Activated CD4-positive, alpha-beta T cell treated with anti-CD3 and anti-CD28 coated beads for 24 hours (primary cell): ENCODE results near the gene PAPOLB.
A peak's percentile ranks its signal among the peaks of the same experiment; 100 is the strongest.
"Not testable (repeated sequence)": the region's sequence is repeated elsewhere in the genome, so short reads cannot be mapped to it uniquely, and the experiment has no call there.

Experiments
- DNase-seq, 2 donors: peaks; one replicate each; pipeline ENCODE4 v3.0.0-alpha.2; 2020; ENCODE audit warnings: low read depth in 2 of 2

The PAPOLB gene

DNA sequence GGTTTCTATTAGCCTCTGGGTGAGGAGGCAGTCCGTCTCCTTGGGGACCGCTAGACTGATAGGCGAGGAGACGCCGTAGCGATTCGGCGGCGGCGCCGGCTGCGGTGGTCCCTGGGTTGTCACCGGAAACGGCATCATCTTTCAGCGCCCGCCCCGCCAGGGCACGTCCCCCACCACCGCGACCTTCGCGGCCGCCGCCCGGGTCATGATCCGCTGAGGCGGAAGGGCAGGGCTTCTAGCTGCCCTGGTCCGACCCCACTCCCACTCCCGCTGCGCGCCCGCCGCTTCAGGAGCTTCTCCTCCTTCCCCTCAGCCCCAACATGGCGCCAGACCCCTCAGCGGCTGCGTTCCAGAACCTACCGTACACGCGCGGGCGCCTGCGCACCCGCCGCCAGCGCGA lies at the start of gene PAPOLB:
PAPOLB (minus strand) TSS at position 358 of the 400 bp plus-strand sequence; CDS start at position 138, 220 bp downstream.
- no peak for DNase-seq

DNA sequence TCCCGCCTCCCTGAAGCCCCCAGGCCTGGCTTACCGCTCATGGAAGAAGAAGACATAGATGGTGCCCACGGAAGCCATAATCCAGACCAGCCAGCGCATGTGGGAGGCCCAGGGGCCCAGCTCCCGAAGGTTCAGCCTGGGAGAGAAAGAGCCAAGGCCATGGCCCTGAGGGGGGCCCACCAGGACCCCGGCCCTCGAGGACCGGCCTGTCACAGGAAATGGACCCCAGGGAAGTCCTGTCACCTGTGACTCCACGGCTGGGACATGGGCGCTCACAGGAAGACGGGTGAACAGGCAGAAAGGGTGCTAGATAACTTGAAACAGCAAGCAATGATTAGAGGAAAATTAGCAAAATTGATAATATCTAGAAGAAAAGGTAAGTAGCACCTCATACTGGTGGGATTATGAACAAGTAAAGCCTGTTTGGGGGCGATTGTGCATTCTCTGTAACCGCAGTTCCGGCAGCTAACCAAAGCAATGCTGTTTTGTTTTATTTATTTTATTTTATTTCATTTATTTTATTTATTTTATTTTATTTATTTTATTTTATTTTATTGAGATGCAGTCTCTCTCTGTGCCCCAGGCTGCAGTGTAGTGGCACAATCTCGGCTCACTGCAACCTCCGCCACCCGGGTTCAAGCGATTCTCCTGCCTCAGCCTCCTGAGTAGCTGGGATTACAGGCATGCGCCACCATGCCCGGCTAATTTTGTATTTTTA lies 49.4 kb upstream of the PAPOLB start:
- DNase-seq, result no peak

DNA sequence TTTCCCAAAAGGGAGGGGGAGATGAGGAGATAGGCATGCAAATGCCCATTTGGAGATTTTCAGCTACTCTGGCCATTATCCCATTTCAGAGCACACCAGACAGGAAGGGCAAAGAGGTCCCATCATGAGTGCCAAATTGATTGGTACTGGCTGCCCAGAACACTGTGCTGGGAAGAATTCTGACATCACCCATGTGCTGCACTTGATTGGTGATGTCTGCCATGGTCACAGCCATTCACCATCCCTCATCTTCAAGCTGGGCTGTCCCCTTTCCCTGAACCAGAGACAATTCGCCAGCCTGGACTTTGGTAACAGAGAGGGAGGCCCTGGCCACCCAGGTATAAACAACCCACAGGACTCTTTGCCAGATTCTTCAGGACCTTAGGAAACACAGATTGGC lies 44.9 kb upstream of the PAPOLB start:
- DNase-seq, result no peak

DNA sequence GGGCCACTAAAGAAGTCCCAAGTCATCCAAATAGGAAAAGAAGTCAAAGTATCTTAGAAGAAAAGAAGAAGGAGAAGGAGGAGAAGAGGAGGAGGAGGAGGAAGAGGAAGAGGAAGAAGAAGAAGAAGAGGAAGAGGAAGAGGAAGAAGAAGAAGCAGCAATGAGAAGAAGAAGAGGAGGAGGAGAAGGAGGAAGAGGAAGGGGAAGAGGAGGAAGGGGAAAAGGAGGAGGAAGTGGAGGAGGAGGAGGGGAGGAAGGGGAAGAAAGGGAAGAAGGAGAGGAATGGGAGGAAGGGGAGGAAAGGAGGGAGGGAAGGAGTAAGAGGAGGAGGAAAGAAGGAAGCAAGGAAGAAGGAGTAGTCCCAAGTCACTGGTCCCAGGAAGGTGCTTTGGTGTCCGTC lies 43.3 kb upstream of the PAPOLB start:
- DNase-seq, result no peak

DNA sequence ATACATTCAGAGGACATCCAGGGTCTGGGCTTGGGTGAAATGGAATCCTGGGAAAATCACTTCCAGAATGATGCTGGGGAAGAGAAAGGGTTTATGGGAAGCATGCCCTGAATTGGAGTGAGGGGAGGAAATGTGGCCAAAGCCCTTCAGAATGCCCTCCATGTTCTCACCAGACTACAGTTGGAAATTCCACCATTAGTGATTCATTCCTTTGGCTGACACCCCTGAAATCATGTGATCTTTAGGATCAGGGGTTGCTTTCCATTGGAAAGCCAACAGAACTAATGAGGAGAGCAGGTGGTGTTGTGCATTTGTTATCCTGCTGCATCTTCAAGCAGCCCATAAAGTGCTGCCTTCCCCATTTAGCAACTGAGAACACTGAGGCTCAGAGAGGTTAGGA lies 42.5 kb upstream of the PAPOLB start:
- DNase-seq, result no peak

DNA sequence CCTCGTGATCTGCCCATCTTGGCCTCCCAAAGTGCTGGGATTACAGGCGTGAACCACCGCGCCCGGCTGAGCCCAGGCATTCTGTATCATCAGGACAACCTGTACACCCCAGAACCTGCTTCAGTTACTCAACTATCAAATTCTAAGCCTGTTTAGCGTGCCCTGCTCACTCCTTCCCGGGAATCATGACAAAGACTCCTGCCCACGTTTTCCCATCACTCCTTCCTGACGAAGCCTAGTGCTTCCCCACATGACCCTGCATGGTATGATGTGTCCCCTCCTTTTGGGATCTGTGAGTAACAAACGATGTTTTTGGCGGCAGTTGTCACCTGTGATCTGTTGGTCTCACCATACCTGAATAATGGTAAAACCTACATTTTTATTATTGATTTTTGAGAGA lies 33.9 kb upstream of the PAPOLB start:
- DNase-seq, result no peak

DNA sequence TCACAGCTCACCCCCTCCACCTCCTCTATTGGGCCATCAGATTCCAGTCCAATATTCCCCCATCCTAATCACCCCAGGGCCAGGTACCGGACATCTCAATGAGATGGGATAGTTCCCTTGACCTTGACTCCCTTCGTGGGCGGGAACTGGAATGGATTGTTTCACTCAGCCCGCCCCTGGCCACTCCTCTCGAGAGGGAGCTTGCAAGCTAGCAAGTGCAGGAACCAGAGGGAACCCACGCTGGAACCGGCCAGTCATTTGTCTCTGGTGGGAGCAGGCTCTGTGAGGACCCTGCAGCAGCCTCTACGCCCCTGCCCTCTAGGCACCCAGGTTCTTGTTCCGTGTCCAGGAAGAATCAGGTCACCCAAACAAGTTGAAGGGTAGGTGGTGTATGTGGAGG lies 32.7 kb upstream of the PAPOLB start:
- DNase-seq, result no peak

DNA sequence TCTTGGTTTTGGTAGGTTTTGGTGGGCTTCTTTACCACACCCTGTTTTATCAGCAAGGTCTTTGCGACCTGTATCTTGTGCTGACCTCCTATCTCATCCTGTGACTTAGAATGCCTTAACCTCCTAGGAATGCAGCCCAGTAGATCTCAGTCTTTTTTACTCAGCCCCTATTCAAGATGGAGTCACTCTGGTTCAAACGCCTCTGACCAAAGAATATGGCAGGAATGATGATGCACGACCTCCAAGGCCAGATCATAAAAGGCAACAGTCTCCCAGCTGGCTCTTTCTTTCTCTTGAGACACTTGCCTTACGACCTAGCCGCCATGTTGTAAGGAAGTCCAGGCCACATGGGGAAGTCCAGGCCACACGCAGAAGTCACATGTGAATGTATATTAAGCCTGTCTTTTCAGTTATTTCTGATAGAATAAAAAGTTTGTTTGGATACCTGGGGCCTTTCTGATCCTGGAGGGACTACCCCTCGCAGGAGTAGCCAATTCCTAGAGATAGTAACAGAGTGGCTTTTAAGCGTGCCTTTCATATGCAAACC lies 32.2 kb upstream of the PAPOLB start:
- DNase-seq, result no peak

DNA sequence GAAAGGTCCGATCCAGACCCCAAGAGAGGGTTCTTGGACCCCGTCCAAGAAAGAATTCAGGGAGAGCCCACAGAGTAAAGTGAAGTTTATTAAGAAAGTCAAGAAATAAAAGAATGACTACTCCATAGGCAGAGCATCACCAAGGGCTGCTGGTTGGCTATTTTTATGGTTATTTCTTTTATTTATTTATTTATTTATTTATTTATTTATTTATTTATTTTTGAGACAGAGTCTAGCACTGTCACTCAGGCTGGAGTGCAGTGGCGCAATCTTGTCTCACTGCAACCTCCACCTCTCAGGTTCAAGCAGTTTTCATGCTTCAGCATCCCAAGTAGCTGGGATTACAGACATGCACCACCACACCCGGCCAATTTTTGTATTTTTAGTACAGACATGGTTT lies 31.4 kb upstream of the PAPOLB start:
- not testable (repeated sequence) for DNase-seq

DNA sequence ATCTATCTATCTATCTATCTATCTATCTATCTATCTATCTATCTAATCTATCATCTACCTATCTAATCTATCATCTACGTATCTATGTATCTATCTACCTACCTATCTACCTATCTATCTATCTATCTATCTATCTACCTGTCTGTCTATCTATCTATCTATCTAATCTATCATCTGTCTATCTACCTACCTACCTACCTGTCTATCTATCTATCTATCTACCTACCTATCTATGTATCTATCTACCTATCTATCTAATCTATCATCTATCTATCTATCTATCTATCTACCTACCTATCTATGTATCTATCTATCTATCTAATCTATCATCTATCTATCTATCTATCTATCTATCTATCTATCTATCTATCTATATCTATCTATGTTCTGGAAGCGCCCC lies 29.7 kb upstream of the PAPOLB start:
- not testable (repeated sequence) for DNase-seq

DNA sequence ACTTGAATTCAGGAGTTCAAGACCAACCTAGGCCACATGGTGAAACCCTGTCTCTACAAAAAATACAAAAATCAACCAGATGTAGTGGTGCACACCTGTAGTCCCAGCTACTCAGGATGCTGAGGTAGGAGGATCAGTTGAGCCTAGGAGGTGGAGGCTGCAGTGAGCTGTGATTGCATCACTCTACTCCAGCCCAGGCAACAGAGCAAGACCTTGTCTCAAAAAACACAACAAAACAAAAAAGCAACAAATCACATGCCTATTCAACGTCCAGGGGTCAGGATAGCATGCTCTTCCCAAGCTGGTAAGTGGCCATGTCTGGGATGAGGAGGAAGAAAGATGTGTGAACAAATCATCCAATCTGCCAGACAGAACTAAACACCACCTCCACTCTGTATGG lies 27.9 kb upstream of the PAPOLB start:
- DNase-seq, result no peak

DNA sequence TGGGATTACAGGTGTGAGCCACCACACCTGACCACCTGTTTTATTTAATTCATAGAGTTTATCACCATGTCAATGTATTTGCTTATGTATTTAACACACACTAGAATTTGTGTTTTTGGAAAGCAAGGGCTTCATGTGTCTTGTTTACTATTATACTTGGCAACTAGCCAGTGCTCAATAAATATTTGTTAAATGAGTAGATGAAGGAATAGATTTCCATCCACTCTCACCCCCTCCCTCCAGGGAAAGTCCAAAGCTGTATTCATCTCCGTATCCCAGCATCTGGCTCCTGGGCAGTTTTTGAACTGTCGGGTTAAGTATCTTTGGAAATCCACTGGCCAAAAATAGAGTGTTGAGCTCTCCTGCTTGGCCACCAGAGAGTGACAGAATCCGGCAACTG lies 26.3 kb upstream of the PAPOLB start:
- DNase-seq, result no peak

DNA sequence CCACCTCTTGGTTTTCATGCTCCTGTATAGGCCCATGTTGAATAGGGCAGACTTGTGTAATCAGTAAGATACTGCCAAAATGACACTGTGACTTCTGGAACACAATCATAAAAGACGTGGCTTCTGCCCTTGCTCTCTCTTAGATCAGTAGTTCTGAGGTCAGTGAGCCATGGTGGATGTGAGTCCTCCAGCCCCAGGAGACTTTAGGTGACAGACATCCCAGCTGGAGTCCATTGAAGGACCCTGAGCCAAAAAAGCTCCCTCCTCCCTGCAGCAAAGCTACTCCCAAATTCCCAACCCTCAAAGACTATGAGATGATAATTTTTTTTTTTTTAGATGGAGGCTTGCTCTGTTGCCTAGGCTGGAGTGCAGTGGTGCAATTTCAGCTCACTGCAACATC lies 24.8 kb upstream of the PAPOLB start:
- no peak for DNase-seq

DNA sequence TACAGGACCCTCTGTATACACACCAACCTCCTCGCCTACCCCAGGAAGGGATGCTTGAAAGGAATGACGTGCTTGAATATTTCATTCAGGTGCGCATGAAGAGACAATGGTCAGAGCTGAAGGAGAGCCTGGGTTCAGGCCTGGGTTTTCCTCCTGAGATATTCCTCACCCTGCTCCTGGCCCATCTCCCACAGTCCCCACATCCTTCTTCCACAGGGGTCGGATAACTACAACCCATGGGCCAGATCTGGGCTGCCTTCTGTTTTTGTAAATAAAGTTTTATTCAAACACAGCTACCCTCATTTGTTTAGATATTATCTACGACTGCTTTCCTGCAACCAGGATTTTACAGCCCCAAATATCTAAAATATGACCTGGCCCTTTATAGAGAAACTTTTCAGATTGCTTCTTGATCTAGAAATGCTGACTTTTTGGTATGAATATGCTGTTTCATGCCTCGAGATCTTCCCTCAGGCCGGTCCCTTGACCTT lies 23.5 kb upstream of the PAPOLB start:
- no peak for DNase-seq

DNA sequence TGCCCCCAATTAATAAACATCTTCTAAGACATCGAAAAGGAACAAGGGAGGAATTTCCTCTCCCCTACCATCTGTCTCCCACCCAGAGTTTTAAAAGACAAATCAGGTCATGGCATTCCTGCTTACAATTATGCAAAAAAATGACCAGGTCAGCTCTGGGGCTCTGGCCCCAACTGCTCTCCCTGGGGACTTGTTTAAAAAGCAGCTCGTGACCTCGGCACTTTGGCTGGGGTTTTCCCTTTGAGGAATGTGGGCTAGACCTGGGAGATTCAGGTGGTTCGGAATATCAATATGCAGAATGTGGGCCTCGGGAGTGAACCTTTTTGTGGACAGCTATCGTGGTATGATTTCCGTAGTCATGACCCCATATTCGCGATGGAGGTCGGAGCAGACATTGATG lies 22.3 kb upstream of the PAPOLB start:
- DNase-seq, result no peak

DNA sequence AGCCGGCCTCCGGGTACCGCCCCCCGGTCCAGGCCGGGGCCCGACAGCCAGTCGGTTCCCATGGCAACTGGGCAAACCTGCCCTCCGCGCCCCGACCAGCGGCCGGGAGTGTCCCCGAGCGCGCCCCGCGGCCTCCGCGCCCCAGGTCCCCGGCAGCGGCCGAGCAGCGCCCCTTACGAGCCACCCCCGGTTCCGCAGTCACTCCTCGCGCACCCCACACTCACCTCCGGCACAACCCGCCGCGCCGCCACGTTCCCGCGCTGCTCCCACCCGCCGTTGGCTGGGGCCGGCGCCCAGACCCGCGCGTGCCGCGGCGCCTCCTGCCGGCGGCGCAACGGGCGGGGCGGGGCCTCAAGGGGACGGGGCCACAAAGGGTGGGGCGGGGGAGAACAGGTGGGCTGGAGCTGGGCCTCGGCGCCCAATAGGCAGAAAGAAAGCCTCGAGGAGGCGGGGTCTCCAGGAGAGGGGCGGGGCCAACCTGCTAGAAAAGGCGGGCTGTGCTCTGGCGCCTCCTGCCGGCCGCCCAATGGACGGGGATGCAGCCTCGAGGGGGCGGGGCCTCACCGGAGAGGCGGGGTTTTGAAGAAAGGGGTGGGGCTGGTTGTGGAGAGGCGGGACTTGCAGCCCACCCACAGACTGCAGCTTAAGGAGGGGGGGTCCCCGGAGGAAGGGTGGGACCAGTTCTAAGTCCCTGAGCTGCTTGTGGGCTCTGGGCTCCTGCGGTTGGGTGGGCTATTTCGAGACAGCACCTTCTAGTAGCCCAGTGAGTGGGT lies 21.7 kb upstream of the PAPOLB start, which contains the start of gene RADIL:
RADIL (minus strand) TSS at position 345 of the 773 bp plus-strand sequence. CDS start 5,577 bp downstream, outside the sequence.
- peak; percentile 81 to 94 for DNase-seq

DNA sequence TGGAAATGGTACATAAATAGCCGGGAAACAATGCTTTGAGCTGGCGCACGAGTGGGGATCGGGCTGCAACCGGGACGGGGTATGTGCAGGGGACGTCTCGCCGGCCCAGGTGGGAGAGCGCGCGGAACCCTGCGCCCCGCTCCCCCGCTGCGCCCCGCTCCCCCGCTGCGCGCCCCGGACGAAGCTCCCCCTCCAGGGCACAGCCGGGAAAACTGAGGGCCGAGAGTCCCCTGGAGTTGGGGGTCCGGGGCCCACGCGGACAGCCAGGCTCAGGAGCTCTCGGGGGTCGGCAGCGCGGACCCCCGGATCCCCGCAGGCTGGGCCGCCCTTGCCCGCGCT lies 21.2 kb upstream of the PAPOLB start:
- no peak for DNase-seq

DNA sequence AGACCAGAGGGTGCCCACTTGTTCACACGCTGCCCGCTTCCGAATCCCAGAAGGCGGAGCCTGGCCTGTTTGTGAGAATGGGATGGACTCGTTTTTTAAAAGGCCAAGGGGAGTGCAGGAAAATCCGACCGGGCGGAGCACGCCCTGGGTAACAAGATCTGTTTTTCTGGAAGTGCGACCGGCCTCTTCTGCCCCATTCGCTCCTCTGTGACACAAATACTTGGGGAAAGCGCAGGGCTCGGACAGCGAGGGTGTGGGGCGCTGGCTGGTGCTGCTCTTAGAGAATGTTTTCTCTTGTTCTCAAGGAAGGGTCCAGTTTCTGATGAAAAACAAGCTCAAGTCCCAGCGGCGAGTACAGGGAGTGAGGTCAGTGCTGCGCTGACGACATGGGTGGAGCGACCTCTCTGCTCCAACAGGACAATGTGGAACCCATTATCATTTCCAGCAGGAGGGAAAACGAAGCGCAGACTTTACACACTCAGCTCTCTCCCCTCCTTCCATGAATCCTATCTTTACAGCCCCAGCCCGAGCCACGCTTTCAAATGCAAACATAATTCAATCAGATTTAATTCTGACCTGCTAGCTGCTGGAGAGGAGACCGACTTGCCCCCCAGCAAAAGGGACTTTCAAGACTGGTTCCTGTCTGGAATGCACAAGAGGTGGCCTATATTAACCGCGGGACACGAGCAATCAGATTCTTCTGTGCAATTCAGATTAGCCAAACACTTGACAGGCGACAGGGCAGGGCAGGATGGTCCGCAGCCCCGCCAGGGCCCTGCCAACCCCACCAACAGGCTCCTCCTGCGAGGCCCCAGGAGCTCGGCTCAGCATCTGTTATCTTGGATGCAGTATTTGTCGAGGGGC lies 20.6 kb upstream of the PAPOLB start:
- no peak for DNase-seq

DNA sequence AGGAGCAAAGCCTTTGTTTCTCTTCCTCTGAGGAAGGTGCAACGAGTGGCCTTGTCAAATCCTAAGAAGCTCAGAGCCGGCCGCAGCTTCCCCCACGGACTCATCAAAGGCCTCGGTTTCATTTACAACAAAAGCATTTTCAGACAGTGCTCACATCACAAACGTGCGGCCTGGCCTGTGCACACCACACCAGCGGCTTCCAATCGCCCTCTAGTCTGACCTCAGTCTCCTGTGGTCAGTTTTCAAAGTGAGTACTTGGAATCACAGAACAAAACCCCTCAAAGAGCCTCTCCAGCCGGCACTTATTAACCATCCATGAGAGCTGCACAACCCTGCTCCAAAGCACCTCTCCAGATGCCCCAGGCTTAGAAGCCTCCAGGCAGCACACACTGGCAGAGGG lies 18.4 kb upstream of the PAPOLB start:
- DNase-seq, result no peak

DNA sequence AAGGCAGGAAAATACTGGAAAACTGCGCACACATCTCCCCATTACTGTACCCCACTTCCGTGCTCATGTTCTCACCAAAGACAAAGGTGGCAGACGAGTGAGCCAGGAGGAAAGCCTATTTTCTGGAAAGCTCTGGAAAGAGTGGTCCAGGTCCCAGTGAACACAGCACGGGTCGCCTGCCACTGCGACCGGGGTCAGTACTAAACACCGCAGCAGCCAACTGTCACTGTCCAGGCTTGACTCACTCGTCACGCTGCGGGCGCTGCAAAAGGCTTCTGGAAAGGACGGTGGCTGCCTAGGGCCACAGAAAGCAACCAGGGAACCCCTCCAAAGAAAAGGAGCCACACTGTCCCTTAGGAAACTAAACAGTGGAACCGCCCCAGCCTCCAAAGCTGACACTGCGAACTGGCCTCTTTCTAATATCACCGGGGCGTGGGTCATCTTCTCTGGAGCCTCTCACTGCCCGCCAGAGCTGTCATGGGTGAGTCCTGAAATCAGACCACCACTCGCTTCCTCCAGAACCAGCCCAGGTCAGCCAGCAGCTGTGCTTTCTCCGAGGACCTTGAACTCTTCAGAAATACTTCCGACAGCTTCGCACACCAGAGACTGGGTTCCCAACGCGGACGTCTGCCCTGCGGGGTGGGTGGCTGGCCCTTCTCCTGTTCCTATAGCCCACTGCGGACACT lies 17.7 kb upstream of the PAPOLB start:
- DNase-seq, result no peak
